Activated CD4-positive, alpha-beta T cell treated with anti-CD3 and anti-CD28 coated beads, Interleukin-10, Interleukin-2, amounts not matched to agents 100 ng/mL and 50 ng/mL, durations not matched to agents 16 hours and 8 hours (primary cell): ENCODE results near the gene PARP14.

Experiments
- DNase-seq: peaks from one replicate; pipeline ENCODE4 v3.0.0-alpha.2; 2020

PARP14 gene

GRCh38 chr3:122773944-122774509, 93.4 kb downstream of the PARP14 start:
- no peak for DNase-seq

GRCh38 chr3:122774564-122774963, 93.9 kb downstream of the PARP14 start:
- no peak for DNase-seq

- DNase-seq, result no peak
These were observed 96.2 kb downstream of the PARP14 start for GRCh38 chr3:122776675-122777468.

GRCh38 chr3:122777563-122777962, 96.9 kb downstream of the PARP14 start:
- no peak for DNase-seq
